DMS79 (cell line): Measurements from ENCODE around the gene BUD31.

Experiments used
- DNase-seq: peaks from one replicate; lab custom pipeline; 2025; lab: John Stamatoyannopoulos, UW

BUD31 gene

DNA sequence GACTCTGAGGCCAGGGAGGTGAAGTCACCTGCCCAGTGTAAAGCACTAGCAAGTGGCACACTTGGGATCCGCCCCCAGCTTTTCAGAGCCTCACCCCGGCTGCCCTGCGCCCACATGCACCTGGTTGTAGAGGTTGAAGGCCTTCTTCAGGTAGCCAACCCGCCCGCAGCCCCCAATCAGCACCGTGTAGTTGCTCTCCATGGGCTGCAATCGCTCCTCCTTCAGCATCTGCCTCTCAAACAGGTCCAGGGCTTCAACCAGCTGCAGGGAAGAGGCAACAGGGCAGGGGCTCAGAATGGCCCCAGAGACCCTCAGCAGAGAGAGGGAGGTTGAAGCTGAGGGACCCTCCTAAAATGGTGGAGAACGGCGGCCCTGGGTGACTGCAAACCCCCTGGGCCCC, 24.4 kb downstream of the BUD31 start:
- no peak for DNase-seq

DNA sequence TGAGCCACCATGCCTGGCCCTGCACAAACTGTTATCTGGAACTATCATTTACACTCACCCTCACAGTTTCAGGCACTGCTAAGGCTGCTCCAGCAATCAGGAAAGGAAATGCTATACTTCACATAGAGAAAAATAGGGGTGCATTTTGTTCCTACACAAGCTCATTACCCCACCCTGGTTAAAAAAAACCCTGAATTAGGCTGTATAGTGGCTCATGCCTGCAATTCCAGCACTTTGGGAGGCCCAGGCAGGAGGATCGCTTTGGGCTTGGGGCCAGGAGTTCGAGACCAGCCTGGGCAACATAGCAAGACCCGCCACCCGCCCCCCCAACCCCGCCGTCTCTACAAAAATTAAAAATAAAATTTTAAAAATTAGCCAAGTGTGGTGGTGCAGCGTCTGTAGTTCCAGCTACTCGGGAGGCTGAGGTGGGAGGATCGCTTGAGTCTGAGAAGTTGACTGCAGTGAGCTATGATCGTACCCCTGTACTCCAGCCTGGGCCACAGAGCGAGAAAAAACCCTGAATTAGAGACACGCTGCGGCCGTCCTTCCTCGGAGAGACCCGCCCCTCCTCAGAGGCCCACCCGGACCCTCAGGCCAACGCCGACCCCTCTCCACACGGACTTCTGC, 29.3 kb downstream of the BUD31 start:
- DNase-seq: no peak

DNA sequence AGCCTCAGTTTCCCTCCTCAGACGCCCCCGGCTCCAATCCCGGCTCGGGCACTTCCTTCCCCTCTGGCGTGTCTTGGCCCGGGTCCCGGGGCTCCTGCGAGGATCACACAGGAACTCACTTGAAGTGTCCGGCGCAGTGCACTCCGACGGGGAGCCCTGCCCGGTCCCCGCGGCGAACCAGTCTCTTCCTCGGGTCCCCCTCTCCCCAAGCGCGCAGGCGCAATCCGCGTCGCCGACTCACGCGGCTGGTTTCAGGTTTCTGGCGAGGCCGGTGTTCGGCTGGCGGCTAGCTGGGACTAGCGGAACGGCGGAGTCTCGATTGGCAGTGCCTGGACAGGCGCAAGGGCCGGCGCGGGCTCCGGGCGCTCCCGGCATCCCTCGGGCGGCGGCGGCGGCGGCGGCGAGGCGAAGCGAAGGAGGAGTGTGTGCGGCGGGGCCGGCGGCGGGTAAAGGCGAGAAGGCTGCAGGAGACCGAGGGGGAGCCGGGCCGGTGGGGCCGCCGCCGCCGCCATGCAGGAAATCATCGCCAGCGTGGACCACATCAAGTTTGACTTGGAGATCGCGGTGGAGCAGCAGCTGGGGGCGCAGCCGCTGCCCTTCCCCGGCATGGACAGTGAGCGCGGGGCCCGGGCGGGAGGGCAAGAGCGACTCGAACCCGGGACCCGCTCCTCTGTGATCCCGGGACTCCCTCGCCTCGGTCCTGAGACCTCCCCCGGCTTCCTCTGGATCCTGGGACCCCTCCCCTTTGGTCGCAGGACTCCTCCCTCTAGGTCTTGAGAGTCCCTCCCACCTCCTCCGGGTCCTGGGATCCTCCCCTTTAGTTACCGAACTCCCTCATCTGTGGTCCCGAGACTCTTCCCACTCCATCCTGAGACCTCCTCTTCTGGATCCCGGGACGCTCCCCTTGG, 30.1 kb downstream of the BUD31 start, which contains the start of the genes CPSF4 and PTCD1:
Gene CPSF4 (plus strand): TSS at position 371 of the 908 bp plus-strand sequence. CDS start 140 bp downstream, at position 511.
Gene PTCD1 (minus strand): TSS at position 226 of the 908 bp plus-strand sequence. CDS start 3,556 bp downstream, outside the sequence.
- peak; percentile 89 for DNase-seq

DNA sequence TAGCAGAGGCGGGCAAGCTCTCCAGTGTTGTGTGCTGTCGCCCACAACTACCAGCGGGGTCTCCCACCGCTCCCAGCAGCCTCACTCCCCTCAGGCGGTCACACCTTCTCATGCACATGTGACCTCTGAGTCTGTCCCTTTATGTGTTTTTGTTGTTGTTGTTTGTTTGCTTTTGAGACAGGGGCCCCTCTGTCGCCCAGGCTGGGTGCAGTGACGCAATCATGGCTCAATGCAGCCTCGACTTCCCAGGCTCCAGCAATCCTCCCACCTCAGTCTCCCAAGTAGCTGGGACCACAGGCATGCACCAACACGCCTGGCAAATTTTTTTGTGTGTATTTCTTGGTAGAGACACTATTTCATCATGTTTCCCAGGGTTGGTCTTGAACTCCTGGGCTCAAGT, 31.4 kb downstream of the BUD31 start:
- no peak for DNase-seq

DNA sequence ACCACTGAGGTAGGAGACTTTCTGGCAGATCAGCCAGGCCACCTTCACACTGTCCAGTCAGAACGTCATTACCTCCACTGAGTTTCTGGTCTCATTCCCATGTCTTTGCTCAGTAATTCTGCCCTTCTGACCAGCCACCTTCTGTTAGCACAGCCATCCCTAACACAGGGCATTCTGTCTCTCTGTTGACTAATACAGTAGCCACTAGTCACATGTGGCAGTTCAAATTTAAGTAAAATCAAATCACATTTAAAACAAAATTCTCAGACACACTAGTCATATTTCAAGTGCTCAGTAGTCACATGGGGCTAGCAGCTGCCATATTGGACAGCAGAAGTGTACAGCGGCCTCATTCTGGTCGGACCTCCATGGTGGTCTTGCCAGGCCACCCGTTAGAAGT, 37.3 kb downstream of the BUD31 start:
- DNase-seq: no peak

DNA sequence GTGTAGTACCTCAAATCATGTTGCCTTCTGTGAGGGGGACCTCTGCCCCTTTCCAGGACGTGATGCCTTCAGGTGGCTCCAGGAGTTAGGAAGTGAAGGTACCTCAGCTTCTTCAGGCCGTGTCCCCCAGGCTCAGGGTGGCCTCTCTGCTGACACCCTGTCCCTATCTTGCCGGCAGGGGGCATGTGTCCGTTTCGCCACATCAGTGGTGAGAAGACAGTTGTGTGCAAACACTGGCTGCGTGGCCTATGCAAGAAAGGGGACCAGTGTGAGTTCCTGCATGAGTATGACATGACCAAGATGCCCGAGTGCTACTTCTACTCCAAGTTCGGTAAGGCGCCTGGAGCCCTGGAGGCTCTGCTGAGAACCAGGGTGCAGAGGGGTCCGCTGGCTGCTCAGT, 39.2 kb downstream of the BUD31 start:
- no peak for DNase-seq

DNA sequence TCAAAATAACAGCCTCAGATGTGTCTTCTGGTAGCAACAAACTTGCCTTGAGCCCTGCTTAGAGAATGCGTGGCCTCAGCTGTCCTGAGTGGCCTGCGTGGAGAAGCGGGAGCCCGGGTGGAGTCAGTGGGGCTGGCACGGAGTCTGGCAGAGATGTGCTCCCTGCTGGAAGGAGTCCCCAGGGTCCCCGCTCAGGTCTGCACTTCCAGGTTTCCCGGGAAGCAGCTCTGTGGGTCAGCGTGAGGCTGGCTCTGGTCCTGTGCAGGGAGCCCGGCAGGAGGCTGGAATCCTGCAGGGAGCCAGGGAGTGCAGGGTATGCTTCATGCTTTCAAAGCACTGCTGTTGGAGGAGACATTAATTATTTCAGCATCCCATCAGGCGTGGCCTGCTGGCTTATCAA, 40.1 kb downstream of the BUD31 start:
- no peak for DNase-seq

DNA sequence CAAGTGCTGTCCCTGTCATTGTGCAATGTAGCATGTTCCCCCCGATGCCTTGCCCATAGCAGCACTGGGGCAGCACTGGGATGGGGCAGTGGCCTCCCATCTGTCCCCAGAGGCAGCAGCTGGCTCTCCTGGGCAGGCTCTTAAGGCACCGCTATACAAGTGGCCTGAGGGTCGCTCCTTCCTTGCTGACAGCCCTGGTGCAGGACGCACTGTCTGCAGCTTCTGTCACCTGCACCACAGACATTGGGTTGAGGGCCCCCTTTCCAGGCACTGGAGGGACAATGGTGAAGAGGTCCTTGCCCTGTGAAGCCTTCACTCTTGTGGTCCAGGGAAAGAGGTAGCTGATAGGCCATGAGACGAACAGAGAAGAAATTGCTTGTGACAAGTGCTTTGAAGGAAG, 40.6 kb downstream of the BUD31 start:
- peak; percentile 5 for DNase-seq

DNA sequence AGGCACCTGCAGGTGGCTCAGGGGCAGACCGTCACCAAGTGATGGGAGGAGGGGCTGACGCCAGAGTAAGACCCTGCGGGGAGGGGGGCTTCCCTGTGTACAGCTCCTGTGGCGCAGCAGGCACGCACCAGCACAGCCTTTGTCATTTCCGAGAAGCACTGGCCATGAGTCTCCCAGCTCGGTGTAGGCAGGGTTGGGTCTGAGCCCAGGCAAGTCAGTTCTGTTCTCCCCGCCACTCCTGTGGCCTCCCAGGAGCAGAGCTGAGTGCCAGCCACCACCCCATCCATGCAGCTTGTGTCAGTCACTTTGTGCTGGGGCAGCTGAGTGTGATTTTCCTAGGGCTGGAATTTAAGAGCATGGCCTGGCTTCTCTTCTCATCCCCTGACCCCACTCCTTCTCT, 43.2 kb downstream of the BUD31 start:
- no peak for DNase-seq

DNA sequence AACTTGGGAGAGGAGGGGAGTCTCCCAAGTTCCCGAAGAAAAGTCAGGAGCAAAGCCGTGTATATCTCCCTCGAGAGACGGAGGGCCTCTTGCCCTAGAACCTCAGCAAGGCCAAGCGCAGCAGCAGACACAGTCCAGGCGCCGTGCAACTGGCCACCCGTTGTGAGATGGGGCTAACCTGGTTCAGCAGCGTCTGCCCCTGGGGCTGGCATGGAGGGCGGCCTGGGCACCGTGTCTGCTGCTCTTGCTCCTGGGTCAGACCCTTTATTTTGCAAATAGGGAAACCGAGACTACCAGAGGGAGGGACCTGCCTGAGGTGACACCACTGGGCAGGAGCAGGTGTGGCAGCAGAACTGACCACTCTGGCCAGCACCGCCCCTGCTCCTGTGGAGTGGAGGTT, 43.8 kb downstream of the BUD31 start:
- DNase-seq: no peak

DNA sequence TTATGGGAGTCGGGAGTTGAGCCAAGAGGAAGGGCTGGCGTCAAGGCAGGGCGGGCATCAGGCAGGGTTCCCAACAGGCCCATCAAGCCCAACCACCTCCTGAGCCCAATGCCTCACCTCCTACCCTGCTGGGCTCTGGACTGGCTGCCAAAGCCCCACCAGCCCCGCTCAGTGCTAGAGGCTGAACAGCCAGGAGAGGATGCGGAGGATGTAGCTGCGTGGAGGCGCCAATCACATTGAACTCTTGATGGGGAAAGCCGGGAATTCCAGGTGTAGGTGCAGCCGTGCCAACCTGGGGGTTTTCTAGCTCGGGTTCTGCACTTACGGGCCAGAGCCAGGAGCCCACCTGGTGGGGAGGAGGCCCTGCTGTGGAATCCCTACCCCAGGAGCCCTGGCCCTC, 44.3 kb downstream of the BUD31 start:
- DNase-seq: no peak

DNA sequence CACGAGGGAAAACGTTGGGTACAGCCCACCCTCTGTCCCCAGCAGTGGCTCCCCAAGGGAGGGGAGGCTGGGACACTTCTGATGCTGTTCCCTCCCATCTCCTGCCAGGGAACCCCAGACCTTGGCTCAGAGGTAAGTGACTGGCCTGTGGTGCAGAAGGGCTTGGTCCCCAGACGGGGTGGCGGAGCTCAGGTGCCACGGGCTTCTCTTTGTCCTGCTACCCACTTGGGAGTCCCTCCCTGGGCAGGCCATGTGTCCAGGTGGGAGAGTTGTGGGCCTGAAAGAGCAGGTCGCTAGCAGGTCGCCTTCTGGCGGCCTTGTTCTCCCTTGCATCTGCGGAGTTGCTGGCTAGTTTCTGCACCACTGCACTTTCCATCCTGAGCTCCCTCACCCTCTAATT, 47.1 kb downstream of the BUD31 start:
- DNase-seq: no peak

DNA sequence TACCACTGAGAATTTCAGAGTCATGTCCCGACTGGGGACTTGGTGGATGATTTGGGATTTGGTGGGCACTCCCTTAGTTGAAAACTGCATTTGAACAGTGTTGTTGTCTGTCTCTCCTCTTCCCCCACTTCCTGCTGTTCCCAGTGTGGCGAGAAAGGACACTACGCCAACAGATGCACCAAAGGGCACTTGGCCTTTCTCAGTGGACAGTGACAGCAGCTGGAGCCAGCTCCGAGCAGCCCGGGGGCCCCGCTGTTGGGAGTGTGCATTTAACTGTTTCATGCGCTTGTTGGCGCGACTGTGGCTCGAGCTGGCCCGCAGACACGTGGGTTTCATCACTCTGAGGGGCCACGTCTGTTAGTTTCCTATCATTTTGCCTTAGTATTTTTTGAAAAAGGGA, 47.5 kb downstream of the BUD31 start:
- DNase-seq: no peak

DNA sequence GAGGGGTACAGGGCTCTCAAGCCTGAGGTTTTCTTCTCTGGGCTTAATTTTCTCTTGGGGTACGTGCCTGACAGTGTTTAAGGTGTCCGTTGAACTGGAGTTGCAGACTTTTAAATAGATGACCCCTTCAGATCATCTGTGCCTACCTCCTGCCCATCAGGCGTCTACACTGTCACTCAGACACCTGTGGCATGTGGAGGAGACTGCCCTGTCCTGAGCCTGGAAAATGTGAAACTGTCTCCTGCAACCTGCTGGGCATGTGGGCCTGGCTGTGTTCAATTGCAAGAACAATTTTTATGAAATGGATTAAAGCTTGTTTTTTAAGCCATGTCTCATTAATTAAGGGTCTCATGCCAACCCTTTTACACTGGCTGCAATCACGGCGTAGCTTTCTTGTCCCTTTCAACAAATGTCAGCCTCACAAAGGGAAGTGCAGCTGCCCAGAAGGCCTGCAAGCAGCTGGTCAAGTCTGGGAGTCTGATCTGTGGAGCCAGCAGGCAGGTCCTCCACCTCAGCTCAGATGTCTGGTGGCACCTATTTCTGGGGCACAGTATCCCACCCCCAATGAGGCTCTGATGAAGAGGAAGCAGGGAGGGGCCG, 48.4 kb downstream of the BUD31 start:
- DNase-seq: no peak

DNA sequence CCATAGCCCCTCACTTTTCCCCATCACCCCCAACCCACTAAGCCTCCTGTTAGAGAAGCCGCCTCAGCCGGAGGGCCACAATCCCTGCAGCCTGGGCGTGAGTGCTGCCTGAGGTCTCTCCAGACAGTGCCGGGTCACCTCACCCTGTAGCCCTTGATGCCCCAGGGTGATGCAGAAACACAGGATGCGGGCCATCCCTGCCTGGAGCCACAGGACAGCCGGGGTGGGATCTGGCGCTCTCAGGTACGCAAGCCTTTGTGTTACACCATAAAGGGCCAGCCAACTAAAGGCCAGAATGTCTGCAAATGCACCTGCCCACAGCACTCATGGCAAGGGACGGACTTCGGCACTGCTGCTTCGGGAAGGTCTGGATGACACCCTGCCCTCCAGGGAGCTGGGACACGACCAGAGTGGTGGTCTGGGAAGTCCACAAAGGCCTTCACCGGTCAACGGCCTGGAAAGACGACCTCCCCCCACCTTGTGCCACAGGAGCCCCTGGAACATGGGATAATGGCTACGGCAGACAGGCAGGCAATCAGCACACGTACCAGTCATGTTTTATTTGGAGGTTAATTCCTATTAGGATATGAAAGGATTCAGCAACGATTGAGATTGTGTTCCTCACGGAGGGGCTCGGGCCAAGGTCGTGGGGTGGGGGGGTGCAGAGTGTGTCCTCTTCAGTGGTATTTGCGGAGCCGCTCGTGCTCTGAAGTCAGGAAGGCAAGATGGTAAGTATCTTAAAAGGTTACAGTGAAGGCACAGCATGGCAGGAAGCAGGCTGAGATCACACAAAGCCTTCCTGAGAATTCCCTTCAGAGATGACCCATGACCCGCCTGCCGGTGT, 49.1 kb downstream of the BUD31 start:
- no peak for DNase-seq

DNA sequence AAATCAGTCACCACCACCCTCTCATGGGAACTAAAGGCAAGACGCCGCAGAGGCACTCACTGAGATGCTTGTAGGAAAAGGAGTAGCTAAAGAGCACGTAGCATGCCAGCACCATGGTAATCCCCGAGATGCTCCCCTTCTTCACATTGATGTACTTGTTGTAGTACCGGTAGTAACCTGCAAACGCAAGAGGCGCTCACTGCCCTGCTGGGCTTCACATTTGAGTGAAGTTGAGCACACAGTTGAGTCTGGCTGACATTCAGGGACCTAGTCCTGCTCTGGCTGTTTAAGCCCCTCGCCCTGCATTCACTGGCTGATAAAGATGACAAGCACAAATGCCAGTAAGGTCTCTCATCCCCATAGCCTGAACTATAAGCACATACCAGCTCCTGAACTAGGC, 50.3 kb downstream of the BUD31 start:
- DNase-seq: no peak

DNA sequence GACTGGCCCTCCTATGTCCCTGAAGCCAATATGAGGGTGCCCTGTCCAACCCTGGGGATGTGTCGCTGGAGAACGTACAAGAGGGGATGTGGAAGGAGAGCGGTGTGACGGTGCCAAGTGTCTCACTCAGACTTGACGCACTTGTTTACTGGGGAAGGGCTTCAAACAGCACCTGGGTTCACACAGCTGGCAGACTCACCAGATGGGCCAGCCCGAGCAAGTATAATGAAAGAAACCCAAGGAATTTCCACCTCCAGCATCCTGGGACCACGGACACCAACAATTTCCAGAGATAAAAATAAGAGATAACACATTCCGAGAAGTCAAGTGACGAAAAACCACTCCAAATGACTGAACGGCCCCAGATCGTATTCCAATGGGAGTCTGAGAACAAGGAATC, 51.9 kb downstream of the BUD31 start:
- DNase-seq: no peak

DNA sequence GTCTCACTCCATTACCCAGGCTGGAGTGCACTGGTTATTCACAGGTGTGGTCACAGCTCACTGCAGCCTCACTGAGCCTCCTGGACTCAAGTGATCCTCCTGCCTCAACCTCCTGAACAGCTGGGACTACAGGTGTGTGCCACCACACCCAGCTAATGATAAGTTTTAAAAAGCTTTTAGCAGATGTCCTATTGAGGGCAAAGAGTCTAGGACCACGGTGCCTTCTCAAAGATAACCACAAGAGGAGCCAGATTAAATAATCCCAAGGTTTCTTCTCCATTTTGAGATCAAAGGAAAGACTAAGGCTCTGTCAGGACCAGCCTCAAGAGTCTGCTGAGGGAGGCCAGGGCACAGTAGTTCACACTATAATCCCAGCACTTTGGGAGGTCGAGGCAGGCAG, 52.5 kb downstream of the BUD31 start:
- no peak for DNase-seq

DNA sequence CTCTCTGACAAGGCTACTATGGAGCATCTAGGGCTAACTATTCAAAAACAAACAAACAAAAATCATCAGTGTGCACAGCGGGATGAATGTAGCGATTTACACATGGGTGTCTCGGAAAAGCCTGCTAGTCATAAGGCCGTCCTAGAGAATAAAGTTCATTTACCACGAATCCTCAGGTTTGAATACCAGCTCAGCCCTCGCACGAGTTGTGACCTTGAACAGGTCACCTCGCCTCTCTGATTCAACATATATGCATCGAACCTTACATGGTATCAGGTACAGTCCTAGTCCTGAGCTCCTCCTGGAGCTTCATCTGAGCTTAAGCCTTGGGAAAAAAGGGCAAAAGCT, 56.6 kb downstream of the BUD31 start:
- DNase-seq: no peak

DNA sequence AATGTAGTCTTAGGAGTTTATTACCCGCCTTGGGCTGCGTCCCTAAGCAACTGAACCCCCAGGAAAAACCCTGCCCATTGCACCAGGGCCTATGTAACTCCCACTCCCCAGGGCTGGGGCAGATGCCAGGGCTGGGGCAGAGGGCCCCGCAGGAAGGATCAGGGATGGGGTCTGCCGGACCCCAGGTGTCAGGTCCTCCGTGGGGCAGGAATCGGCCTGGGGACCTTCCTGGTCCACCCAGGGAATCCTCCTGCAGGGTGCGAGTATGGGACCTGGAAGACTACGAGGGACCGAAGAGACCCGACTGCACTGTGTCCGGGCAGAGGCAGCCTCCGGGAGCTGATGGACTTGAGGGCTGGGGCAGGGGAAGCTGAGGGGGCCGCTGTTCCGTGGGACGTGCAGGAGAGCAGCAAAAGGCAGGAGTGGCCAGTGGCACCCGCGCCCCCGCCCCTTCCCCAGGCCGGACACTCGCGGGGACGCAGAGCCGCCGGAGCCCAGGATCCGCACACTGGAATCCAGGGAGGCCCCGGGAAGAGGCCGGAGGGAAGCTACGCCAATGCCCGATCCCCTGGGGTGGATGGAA, 59.7 kb downstream of the BUD31 start:
- no peak for DNase-seq
